Naive thymus-derived CD8-positive, alpha-beta T cell (primary cell): ENCODE data around the gene GDPD4. TPM values are rescaled to one million over a fixed set of nuclear protein-coding genes. Genes with fewer than 3 reads are reported as not detected.

Source experiments
- ATAC-seq, 2 donors: fragments of 150-1000 bp; cut with Tn5 transposase in 1 of 2; sonication (Bioruptor Pico), chemical (Tn5 transposase) in 1 of 2; 1 replicate in 1 of 2; 2 replicates in 1 of 2; pipeline ENCODE4 v1.10.0; 2021; ENCODE audit warnings: mild to moderate bottlenecking in 2 of 2, moderate library complexity in 2 of 2
- POLR2A ChIA-PET: fragments of 350-600 bp; sonication (Branson Sonifier 250); formaldehyde crosslinking; loops from one replicate; lab custom pipeline; 2021; ENCODE audit warnings: antibody characterized with exemption; lab: Charles Lee
- DNase-seq, 10 donors: peaks; one replicate each; pipeline versions ENCODE4 v3.0.0 to v3.0.0-alpha.2; 2020 to 2022
- H3K27ac Mint-ChIP-seq, 10 donors: one replicate each; pipeline ENCODE4 v1.8.0; 2020 to 2022; ENCODE audit warnings: mild to moderate bottlenecking in 10 of 10, mixed read lengths in 10 of 10, moderate library complexity in 4 of 10, inconsistent platforms in 1 of 10
- H3K27me3 Mint-ChIP-seq, 5 donors: one replicate each; pipeline ENCODE4 v1.8.0; 2021 to 2022; ENCODE audit warnings: mixed read lengths in 5 of 5
- H3K36me3 Mint-ChIP-seq, 3 donors: one replicate each; pipeline ENCODE4 v1.8.0; 2020 to 2022; ENCODE audit warnings: mixed read lengths in 3 of 3, mild to moderate bottlenecking in 2 of 3, inconsistent platforms in 1 of 3
- H3K4me1 Mint-ChIP-seq, 4 donors: one replicate each; pipeline ENCODE4 v1.8.0; 2021 to 2022; ENCODE audit warnings: mixed read lengths in 4 of 4
- H3K4me3 Mint-ChIP-seq, 10 donors: one replicate each; pipeline ENCODE4 v1.8.0; 2020 to 2022; ENCODE audit warnings: mild to moderate bottlenecking in 10 of 10, mixed read lengths in 10 of 10, moderate library complexity in 6 of 10, inconsistent platforms in 1 of 10
- H3K9me3 Mint-ChIP-seq, 9 donors: one replicate each; pipeline ENCODE4 v1.8.0; 2020 to 2022; ENCODE audit warnings: mixed read lengths in 9 of 9, mild to moderate bottlenecking in 3 of 9, inconsistent platforms in 1 of 9, moderate library complexity in 1 of 9
- polyA plus RNA-seq, 3 donors: library from polyadenylated mRNA; unstranded; fragments of 300-500 nt; fragmentation: Illumina TruSeq; gene quantifications; one replicate each; pipeline ENCODE4 v1.2.3, GENCODE V29; 2021
- total RNA-seq, 8 experiments: library from RNA in 2 of 8; stranded (reverse) in 2 of 8; gene quantifications; one replicate each; pipeline ENCODE4 v1.2.3 and lab custom pipeline; 2021 to 2026

The GDPD4 gene
- total and polyA plus RNA-seq, 5 experiments from 2014 or later = not detected

DNA sequence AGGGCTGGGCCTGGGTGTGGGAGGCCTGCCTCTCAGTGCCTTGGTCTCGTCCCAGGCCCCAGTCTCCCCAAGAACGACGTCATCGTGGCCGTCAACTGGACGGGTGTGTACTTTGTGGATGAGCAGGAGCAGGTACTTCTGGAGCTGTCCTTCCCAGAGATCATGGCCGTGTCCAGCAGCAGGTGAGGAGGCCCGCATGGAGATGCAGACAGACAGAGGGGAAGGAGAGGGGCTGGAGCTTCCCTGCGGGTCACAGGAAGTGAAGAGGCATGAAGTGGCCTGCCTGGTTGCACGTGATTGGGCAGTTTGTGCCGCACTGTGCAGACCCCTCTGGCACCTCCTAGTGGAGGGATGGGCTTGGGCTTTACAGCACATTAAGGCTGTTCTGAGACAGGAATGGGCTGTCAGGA, 103.0 kb downstream of the GDPD4 start:
- Mint-ChIP-seq H3K27ac (peak overlapping the region in 1 of 10 donors; percentile 55), H3K27me3 (no peaks in the 10 kb centered on the region), H3K36me3 (no peaks in the 10 kb centered on the region), H3K9me3 (no peaks in the 10 kb centered on the region), H3K4me3 (no peak overlapping the region), H3K4me1 (peaks cover 0 to 3% (median 0%) of the 10 kb centered on the region in 4 donors)
- POLR2A ChIA-PET = no interaction called here
- DNase-seq = peak in 1 of 10 donors; percentile 52
- no peak for ATAC-seq

DNA sequence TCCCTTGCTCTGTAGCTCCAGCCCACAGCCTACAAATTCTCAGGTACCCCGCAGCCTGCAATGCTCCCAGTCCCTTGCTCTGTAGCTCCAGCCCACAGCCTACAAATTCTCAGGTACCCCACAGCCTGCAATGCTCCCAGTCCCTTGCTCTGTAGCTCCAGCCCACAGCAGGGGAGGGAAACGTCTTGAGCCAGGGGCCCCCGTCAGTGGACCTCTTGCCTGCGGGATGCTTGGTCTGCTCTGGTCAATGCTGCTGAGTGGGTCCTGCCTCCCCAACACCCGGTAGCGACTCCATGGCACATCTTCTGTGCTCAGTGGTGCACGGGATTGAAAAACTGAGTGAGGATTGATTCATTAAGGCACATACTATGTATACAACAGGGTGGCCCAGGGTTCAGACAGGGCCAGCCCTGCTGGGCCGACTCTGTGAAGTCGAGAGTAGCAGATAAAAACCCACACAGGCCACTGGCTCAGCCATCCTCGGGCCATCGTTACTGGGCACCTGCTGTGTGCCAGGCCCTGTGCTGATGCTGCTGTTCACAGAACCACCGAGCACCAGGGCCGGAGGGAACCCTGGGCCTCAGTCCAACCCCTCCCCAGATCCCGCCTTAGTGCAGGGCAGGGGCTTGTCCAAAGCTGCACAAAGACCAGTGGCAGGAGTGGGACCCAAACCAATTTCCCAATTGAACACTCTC, 103.7 kb downstream of the GDPD4 start:
- DNase-seq = peak in 1 of 10 donors; percentile 28
- peaks cover 0 to 3% (median 0%) of the 10 kb centered on the region in 4 donors for H3K4me1 Mint-ChIP-seq
- no peaks in the 10 kb centered on the region for H3K9me3 Mint-ChIP-seq
- POLR2A ChIA-PET = no interaction called here
- H3K27ac Mint-ChIP-seq = peak overlapping the region in 2 of 10 donors; percentile 52 to 55
- H3K4me3 Mint-ChIP-seq = no peak overlapping the region
- H3K36me3 Mint-ChIP-seq = no peaks in the 10 kb centered on the region
- ATAC-seq = no peak
- no peaks in the 10 kb centered on the region for H3K27me3 Mint-ChIP-seq

DNA sequence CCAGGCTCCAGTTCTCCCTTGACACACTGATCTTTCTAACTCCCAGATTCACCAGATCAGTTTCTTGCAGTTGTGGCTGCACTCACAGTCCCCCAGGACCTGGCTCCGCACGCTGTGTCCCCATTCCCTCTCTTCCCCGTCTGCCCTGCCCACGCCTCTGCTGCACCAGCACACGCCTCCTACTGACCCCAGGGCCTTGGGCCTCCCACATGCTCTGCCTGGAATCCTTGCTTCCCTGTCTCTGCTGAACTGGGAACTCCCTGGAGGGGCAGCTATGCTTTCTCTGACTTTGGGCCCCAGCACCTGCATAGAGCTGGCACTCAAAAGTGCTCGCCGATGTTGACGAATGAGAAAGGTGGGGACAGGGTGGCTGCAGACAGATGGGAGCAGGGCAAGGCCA, 104.5 kb downstream of the GDPD4 start:
- H3K9me3 Mint-ChIP-seq = no peaks in the 10 kb centered on the region
- POLR2A ChIA-PET = no interaction called here
- H3K4me3 Mint-ChIP-seq = no peak overlapping the region
- H3K27me3 Mint-ChIP-seq = no peaks in the 10 kb centered on the region
- no peak for ATAC-seq
- no peaks in the 10 kb centered on the region for H3K36me3 Mint-ChIP-seq
- peak in 1 of 10 donors; percentile 55 for DNase-seq
- H3K4me1 Mint-ChIP-seq = peaks cover 0 to 3% (median under 1%) of the 10 kb centered on the region in 4 donors
- H3K27ac Mint-ChIP-seq = peak overlapping the region in 1 of 10 donors; percentile 31

DNA sequence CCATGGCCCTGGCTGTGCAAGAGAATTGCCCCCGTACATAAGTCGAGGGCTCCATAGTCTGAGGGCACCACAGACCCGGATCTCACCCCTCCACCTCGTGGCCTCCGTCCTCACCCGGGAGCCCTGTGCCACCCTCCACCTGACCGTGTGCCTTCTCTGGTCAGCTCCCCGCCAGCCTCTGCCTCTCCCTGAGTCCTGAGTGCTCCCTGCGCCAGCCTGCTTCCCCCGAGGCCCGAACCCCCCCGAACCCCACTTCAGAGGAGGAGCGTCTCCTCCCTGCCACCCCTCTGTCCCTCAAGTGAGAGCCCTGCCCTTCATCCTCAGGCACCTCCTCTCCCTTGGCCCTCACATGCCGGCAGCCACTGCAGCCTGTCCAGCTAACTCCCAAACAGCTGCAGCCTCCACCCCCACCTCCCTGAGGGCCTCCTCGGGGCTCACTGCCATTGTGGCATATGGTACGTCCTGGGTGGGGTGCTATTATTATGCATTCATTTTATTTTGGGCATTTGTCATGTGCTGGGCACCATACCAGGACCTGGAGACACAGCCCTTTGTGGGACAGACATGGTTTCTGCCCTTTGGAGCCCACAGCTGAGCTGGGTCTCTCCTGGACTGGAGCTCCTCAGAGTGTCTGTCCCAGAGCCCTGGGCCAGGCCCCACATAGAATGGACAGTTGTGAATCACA, 106.3 kb downstream of the GDPD4 start:
- H3K4me3 Mint-ChIP-seq = no peak overlapping the region
- H3K36me3 Mint-ChIP-seq = no peaks in the 10 kb centered on the region
- no peaks in the 10 kb centered on the region for H3K27me3 Mint-ChIP-seq
- DNase-seq = peak in 1 of 10 donors; percentile 50
- no peak overlapping the region for H3K27ac Mint-ChIP-seq
- POLR2A ChIA-PET = no interaction called here
- no peak for ATAC-seq
- no peaks in the 10 kb centered on the region for H3K9me3 Mint-ChIP-seq
- H3K4me1 Mint-ChIP-seq = peaks cover 0 to 3% (median 1%) of the 10 kb centered on the region in 4 donors

DNA sequence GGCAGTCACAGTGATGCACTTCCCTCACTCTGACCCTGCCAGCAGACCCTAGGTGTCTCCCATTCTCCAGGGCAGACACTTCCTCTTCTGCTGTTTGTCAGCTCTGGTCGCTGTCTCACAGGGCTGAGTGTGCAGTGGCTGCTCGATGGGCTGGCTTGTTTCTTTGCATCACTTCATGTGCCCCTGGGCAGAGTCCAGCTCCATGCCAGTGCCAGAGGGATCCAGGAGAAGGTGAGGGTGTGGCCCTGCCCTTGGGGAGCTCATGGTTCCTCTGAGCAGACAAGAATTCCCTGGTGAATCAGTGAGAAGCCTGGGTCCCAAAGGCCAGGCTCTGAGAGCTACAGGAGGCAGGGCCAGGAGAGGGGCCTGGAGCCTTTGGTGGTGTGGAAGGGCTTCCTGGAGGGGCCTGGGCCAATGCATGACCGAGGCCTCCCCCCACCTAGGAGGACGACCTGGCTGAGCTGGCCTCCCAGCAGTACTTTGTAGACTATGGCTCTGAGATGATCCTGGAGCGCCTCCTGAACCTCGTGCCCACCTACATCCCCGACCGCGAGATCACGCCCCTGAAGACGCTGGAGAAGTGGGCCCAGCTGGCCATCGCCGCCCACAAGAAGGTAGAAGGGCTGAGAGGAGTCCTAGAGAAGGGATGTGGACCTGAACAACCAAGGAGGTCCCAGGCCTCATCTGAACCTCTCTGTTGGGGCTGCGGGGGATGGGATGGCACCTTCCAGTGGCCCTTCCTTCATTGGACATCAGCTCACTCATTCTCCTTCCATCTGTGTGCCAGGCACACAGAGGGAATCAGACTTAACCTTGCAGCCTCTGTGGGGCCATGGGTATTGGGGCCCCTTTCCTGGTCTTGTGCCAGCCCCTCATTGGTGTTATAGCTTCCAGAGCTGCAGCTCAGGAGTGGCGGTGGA, 107.3 kb downstream of the GDPD4 start:
- Mint-ChIP-seq H3K4me3 (no peak overlapping the region), H3K27me3 (no peaks in the 10 kb centered on the region), H3K36me3 (no peaks in the 10 kb centered on the region), H3K4me1 (peaks cover 0 to 3% (median 1%) of the 10 kb centered on the region in 4 donors), H3K9me3 (no peaks in the 10 kb centered on the region), H3K27ac (no peak overlapping the region)
- DNase-seq (no peak), ATAC-seq (no peak)
- POLR2A ChIA-PET = no interaction called here

DNA sequence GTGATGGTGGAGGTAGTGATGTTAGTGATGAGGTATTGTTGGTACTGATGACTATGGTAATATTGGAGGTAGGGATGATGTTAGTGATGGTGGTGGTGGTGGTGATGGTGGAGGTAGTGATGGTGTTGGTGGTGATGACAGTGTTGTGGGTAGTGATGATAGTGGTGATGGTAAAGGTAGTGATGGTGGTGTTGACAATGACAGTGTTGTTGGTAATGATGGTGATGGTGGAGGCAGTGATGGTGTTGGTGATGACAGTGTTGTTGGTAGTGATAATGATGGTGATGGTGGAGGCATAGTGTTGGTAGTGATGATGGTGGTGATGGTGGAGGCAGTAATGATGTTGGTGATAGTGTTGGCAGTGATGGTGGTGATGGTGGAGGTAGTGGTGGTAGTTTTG, 108.3 kb downstream of the GDPD4 start:
- POLR2A ChIA-PET = no interaction called here
- DNase-seq = no peak
- H3K9me3 Mint-ChIP-seq = no peaks in the 10 kb centered on the region

DNA sequence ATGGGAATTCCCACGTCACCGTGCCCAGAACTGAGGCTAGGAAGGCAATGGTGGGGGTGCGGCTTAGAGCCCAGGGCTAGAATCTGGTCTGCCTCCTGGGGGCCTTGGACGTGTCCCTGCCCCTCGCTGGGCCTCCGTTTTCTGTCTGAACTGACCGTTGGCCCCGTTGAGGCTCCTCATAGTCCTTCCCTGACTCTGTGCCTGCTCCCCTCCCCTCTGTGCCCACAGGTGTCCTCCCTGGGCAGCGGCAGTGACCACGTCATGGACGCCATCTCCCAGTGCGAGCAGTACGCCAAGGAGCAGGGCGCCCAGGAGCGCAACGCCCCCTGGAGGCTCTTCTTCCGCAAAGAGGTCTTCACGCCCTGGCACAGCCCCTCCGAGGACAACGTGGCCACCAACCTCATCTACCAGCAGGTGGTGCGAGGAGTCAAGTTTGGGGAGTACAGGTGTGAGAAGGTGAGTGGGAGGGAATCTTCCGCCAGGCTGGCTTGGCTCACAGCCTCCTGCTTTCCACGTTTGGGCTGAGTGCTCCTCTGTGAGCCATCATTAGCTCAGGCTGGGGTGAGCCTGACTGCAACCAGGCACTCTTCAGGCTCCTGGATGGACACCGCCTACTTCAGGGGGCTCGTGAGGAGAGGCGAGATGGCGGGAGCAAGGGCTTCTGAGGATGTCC, 109.5 kb downstream of the GDPD4 start:
- Mint-ChIP-seq H3K4me1 (peaks cover 0 to 3% (median 0%) of the 10 kb centered on the region in 4 donors), H3K27ac (peak overlapping the region in 2 of 10 donors; percentile 42 to 63), H3K4me3 (peak overlapping the region in 5 of 10 donors; percentile 21 to 45 (median 28)), H3K36me3 (no peaks in the 10 kb centered on the region), H3K9me3 (no peaks in the 10 kb centered on the region), H3K27me3 (no peaks in the 10 kb centered on the region)
- POLR2A ChIA-PET = no interaction called here
- DNase-seq (peak; percentile 40 to 78 (median 61)), ATAC-seq (peak; percentile 91 to 94)

More for the DNA sequence above, 108.3 kb downstream of the GDPD4 start:
- ATAC-seq = no peak
- Mint-ChIP-seq H3K36me3 (no peaks in the 10 kb centered on the region), H3K27ac (no peak overlapping the region), H3K4me1 (peaks cover 0 to 3% (median 0%) of the 10 kb centered on the region in 4 donors), H3K27me3 (no peaks in the 10 kb centered on the region), H3K4me3 (no peak overlapping the region)

DNA sequence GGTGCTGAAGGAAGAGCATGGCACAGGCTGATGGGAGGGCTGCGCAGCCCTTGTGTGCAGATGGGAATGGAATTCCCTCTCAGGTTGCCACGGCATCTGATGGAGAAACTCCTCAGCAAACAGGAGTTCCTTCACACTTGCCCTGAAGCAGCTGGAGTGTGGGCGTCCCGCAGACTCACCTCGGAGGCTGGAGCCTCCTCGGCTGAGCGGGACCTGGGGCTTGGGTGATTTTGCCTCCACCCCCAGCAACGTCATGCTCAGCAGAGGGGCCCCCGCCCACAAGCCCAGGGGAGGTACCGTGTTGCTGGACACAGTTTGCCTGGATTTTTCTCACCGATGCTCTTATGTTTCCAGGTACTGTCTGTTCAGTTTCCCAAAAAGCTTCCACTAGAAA, 110.1 kb downstream of the GDPD4 start:
- POLR2A ChIA-PET = no interaction called here
- Mint-ChIP-seq H3K27me3 (no peaks in the 10 kb centered on the region), H3K4me1 (peaks cover 0 to 3% (median 0%) of the 10 kb centered on the region in 4 donors), H3K4me3 (peak overlapping the region in 1 of 10 donors; percentile 45), H3K9me3 (no peaks in the 10 kb centered on the region), H3K36me3 (no peaks in the 10 kb centered on the region), H3K27ac (peak overlapping the region in 1 of 10 donors; percentile 42)
- DNase-seq = no peak
- no peak for ATAC-seq

DNA sequence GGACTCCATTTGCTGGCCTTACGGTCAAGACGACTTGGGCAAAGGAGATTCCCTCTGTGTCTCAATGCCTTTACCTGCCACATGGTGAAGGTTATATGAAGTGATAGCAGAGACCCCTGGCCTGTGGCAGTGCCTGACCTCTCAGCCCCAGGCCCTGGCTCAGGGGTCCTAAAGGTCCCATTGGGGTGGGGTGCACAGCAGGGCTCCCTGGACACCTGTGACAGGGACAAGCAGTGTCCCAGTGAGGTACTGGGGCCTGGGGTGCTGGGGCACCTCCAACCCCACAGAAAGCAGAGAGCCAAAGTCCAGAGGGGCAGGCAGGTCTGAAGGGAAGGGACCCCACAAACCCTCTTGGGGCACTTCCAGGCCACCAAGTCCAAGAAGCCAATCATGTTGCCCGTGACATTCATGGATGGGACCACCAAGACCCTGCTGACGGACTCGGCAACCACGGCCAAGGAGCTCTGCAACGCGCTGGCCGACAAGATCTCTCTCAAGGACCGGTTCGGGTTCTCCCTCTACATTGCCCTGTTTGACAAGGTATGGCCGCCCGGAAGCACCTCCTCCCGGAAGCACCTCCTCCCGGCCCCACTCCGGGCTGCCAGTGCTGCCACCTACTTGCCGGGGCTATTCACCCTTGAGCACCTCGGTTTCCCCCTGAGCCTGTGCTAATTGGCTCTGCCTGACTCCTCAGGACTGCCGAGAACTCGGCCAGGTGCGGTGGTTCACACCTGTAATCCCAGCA, 111.0 kb downstream of the GDPD4 start:
- Mint-ChIP-seq H3K36me3 (no peaks in the 10 kb centered on the region), H3K4me3 (no peak overlapping the region)
- DNase-seq = no peak

DNA sequence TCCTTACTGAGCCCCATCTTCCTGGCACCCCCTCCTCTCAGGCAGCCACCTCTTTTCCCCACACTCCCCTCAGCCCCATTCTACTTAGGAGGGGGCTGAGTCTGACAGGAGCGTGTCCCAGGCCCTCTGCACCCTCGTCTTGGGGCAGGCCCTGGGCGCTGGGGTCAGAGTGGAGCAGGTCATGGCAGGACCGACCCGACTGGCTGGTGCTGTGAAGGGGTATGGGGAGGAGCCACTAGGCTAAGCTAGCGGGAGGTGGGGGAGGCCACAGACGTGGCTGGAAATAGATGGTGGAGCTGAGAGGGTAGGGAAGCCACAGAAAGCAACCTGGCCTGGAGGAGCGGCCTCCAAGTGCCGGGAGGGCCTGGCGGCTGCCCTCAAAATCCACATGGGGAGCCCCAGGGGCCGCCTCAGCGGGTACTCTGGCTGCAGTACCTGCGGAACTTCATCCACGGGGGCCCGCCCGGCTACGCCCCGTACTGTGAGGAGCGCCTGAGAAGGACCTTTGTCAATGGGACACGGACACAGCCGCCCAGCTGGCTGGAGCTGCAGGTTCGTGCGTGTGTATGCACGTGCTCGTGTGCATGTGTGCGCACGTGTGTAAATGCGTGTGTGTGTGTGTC, 111.8 kb downstream of the GDPD4 start:
- no peak overlapping the region for H3K4me3 Mint-ChIP-seq
- POLR2A ChIA-PET = interaction anchor here (1.0 kb wide), 1 partner anchor 63 kb away, joined by 3 read pairs; no protein-coding TSS in a partner anchor
- H3K27ac Mint-ChIP-seq = no peak overlapping the region

More for the DNA sequence above, 111.0 kb downstream of the GDPD4 start:
- ATAC-seq = no peak
- POLR2A ChIA-PET = no interaction called here
- no peak overlapping the region for H3K27ac Mint-ChIP-seq
- H3K27me3 Mint-ChIP-seq = no peaks in the 10 kb centered on the region
- peaks cover 0 to 3% (median 0%) of the 10 kb centered on the region in 4 donors for H3K4me1 Mint-ChIP-seq
- no peaks in the 10 kb centered on the region for H3K9me3 Mint-ChIP-seq

More for the DNA sequence above, 111.8 kb downstream of the GDPD4 start:
- H3K27me3 Mint-ChIP-seq = no peaks in the 10 kb centered on the region
- no peak for DNase-seq
- no peaks in the 10 kb centered on the region for H3K9me3 Mint-ChIP-seq
- no peak for ATAC-seq
- H3K36me3 Mint-ChIP-seq = no peaks in the 10 kb centered on the region
- peaks cover 0 to 3% (median 0%) of the 10 kb centered on the region in 4 donors for H3K4me1 Mint-ChIP-seq
